GM15510 (cell line): ENCODE measurements around the gene SCAMP1.

Experiments
- POLR2A ChIP-seq: IDR thresholded peaks from 3 replicates; pipeline ENCODE4 v1.6.1; 2011; ENCODE audit warnings: borderline replicate concordance; ENCODE audit not compliant: insufficient read length; ENCODE audit errors: extremely low read depth

SCAMP1 gene

DNA sequence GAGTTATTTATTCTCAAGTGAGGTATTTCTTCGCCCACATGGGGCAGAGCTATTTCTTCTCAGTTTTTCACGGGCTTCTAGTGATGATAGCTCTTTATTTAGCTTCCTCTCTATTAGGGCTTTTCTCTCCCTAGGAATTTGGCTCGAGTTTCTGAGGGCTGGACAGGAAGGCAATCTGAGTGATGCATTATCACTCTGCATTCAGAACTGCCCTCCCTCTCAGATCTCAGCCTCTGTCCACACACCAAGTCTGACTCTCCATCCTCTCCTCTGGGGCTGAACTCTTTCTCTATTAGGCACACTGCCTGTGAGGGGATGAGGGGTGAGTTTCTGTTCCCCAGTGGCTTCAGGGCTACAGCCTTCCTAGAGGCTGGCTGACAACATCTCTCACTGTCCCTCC is 14.9 kb upstream of the SCAMP1 start:
- no peak for TF ChIP-seq POLR2A

DNA sequence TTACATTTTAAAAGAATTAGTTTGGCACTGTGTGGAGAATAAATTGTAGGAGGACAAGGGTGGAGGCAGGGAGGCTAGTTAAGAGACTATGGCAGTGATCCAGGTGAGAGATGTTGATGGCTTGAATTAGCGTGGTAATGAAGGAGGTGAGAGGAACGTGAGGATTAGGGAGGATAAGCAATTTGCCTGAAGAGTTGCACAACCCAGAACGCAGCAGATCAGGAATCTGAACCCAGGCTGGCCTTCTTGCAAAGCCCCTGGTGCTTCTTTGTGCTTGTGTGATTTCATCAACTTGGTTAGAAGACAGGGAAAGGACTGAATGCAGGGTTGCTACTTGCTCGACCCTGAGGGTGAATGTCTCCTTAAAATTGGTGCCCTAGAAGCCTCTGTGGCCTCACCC is 6.9 kb upstream of the SCAMP1 start:
- TF ChIP-seq POLR2A: no peak

DNA sequence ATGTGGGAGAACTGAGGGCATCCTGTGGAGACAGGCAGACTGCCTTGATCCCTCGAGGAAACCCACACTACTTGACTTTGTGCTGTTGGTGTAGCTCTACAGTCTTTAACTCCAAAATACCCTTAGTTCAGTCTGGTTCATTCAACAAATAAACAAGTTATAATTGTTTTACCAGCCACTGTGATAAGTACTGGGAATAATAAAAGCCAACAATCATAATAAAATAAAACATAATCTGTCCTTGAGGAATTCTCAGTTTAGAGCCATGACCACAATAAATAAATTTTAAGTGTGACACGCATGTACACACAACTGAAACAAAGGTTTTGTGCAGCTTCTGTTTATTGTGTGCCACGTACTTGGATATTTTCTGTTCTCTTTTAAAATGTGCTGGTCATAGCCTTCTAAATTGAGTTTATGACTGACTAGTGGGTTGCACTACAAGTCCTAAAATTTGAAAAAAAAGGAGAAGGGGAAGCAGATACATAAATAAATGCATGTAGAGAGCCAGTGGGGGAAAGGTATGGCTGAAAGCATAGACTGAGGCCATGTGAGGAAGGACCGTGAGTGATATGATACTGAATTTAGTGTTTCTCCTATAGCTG is 6.2 kb upstream of the SCAMP1 start:
- TF ChIP-seq POLR2A: no peak

DNA sequence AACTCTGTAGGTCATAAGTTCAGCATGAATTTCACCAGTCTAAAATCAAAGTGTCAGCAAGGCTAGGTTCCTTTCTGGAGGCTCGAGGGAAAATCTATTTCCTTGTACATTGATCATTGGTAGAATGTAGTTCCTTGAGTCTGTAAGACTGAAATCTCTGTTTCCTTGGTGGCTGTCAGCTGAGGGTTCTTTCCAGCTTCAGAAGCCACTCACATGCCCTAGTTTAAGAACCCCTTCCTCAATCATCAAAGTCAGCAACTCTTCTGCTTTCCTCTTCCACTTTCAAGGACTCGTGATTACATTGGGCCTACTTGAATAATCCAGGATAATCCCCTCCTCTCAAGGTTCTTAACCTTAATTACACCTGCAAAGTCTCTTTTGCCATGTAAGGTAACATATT is 4.9 kb upstream of the SCAMP1 start:
- no peak for TF ChIP-seq POLR2A

- TF ChIP-seq POLR2A: no peak
Measured at GRCh38 chr5:78360674-78360923, 182 bp downstream of the SCAMP1 start.

DNA sequence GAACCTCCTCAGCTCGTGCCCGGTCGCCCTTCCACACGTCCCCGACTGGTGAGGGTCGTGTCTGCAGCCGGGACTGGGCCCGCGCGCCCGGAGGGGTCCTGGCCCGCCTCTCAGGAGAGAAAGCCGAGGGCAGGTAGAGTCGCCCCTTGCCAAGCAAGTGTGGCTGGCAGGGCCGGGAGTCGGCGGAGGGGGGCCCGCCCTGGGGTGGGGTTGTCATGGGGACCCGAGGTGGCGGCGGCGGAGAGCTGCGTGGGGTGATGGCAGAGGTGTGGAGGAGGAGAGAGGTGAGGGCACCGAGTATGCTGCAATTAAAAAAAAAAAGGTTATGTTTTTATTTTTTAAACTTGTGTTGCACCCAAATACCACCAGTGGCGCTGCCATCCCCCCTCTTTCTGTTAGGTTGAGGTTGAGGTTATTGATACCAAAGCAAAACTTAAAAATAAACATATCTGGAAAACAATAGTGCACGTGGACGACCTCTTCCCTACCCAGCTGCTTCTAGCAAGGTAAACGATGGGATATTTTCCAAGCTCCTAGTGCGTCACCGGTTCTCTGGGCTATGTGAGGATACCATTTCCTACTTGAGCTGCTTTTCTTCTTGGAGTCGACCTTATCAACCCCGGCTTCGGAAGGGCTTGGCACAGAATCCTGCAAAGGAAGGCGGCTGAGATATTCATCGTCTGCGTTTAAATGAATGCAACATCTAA is 660 bp downstream of the SCAMP1 start:
- TF ChIP-seq POLR2A: no peak

- no peak for TF ChIP-seq POLR2A
Measured at GRCh38 chr5:78361631-78361993, 1.2 kb downstream of the SCAMP1 start.

- no peak for TF ChIP-seq POLR2A
Measured at GRCh38 chr5:78362220-78362619, 1.8 kb downstream of the SCAMP1 start.

GRCh38 chr5:78364005-78364404 is 3.6 kb downstream of the SCAMP1 start:
- TF ChIP-seq POLR2A: no peak

DNA sequence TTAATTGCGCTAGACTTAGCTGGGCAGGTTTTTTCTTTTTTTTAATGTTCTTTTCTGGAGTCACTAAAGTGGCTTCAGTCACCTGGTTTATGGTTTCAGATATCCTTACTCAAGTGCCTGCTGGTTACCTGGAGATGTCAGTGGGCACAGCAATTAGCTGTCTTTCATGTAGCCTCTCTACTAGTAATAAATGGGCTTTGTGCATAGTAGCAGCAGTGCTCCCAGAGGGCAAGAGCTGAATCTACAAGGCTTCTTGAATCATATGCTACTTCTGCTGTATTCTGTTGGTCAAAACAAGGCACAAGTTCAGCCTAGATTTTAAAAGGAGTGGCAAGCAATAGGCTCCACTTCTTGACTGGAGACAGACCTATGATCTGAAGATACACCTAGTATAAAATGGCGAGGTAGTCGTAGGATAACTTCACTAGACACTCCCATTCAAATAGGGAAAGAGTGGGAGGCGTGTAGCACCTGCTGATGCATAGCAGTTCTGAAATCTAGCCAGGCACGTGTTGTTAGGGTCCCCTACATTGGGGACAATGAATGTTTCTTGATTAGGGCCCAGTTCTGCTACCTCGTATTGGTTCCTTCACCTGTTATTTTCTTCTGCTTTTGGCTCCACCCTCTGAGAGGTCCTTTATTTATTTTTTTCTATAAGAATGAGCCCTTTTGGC is 7.0 kb downstream of the SCAMP1 start:
- TF ChIP-seq POLR2A: no peak

- no peak for TF ChIP-seq POLR2A
Measured at GRCh38 chr5:78369680-78370079, 9.3 kb downstream of the SCAMP1 start.

GRCh38 chr5:78373231-78373630 is 12.8 kb downstream of the SCAMP1 start:
- no peak for TF ChIP-seq POLR2A

DNA sequence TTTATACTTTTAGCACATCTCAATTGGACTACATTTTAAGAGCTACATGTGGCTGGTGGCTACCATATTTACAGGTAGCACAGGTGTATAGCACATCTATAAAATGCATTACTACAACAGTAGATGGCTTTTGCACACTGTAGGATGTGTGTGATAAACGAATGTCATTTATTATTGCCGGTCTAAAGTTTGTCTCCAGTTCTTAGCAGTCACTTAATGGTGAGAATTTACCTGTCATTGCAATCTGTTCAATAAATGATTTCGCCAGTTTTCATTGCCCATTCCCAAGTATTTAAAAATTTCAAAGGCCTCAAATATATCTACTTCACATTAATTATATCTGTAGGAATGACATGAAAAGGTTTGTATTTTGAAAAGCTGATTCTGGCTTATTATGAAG is 15.9 kb downstream of the SCAMP1 start:
- TF ChIP-seq POLR2A: no peak

DNA sequence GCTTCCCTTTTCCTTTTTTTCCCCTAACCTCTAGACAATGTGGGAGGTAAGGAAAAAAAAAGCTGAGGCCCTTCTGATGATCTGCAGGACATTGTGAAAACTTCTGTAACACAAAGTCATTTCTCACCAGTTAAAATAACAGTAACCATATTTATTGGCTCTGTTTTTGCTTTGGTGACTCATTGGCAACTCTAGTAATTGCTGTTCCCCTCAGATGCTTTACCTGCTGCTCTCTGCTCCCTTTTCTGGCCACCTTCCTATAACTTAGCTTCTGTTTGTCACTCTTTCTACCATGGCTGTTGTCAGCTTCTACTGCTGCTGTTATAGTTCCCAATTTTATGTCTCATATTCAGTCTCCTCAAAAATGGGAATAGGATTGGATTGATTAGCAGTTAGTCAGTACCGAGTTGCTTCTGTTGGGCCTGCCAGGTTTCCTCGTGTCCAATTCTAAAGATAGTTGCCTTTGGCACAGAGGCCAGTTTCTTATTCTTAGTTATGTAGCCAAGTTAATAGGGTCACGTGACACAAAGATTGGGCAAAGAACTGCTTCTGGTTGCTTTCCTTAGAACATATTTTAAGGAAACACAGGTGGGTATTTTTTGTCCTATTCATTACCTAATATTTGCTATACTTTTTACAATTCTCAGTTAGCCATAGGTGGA is 16.8 kb downstream of the SCAMP1 start:
- no peak for TF ChIP-seq POLR2A

DNA sequence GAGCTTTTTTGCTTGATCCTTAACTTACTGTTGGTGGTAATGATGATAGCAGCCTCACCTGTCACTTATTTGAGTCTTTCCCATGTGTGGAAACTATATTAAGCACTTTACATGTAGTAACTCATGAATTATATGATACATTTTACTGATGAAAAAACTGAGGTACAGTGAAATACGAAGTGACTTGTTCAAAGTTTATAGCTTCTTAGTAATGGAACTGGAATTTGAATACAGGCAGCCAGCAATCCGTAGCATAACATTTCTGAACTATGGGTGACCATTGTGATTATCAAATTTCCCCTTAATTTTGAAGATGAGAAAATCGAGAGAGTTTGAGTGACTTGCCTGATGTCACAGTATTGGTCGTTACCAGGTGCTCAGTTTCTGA is 17.3 kb downstream of the SCAMP1 start:
- TF ChIP-seq POLR2A: no peak

GRCh38 chr5:78387468-78388153 is 27.2 kb downstream of the SCAMP1 start:
- no peak for TF ChIP-seq POLR2A

- no peak for TF ChIP-seq POLR2A
Measured at GRCh38 chr5:78397831-78398230, 37.4 kb downstream of the SCAMP1 start.
